Measurements from ENCODE around the gene PDYN. TPM values are rescaled to one million over a fixed set of nuclear protein-coding genes. Genes with fewer than 3 reads are reported as not detected.

The PDYN gene
- total RNA-seq, 1 donor from 2014 or later = not detected

GRCh38 chr20:1933465-1933870 is 60.4 kb downstream of the PDYN start:
- no peak overlapping the region for H3K4me3 ChIP-seq (ENCODE audit: low read depth, low read length)
- DNase-seq (ENCODE audit: low read depth) = no peak
- TF ChIP-seq, protein P1, sequence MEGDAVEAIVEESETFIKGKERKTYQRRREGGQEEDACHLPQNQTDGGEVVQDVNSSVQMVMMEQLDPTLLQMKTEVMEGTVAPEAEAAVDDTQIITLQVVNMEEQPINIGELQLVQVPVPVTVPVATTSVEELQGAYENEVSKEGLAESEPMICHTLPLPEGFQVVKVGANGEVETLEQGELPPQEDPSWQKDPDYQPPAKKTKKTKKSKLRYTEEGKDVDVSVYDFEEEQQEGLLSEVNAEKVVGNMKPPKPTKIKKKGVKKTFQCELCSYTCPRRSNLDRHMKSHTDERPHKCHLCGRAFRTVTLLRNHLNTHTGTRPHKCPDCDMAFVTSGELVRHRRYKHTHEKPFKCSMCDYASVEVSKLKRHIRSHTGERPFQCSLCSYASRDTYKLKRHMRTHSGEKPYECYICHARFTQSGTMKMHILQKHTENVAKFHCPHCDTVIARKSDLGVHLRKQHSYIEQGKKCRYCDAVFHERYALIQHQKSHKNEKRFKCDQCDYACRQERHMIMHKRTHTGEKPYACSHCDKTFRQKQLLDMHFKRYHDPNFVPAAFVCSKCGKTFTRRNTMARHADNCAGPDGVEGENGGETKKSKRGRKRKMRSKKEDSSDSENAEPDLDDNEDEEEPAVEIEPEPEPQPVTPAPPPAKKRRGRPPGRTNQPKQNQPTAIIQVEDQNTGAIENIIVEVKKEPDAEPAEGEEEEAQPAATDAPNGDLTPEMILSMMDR (IDR thresholded peaks at IDR 0.05; ENCODE audit: insufficient read depth, low read length, poor library complexity, severe bottlenecking) = no peak
- H3K36me3 ChIP-seq (ENCODE audit: control insufficient read depth, insufficient read depth, low read length) = peaks cover 2% of the 10 kb centered on the region
- no peaks in the 10 kb centered on the region for H3K27me3 ChIP-seq (ENCODE audit: control insufficient read depth, insufficient read depth, low read length)

DNA sequence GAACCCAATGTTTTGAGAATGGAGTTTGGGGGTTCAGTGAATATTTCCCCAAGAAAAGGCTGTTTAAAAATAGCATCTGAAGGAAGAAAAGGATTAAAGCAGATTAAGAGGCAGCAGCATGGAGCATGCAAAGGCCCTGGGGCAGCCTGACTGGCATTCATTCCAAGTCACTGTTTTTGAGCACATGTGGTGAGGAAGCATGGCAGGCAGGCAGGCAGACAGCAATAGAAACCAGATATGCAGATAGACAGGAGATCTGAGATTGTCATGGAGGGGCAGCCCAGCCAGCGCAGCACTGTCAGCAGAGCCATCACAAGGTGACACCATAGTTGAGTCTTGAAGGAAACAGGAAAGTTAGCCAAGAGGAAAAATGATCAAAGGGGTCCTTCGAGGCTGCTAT is 60.9 kb downstream of the PDYN start:
- Histone ChIP-seq H3K27me3 (ENCODE audit: control insufficient read depth, insufficient read depth, low read length) (no peaks in the 10 kb centered on the region), H3K4me3 (ENCODE audit: low read depth, low read length) (no peak overlapping the region), H3K36me3 (ENCODE audit: control insufficient read depth, insufficient read depth, low read length) (peaks cover 2% of the 10 kb centered on the region)
- no peak for DNase-seq (ENCODE audit: low read depth)
- TF ChIP-seq, protein P1 (IDR thresholded peaks at IDR 0.05; ENCODE audit: insufficient read depth, low read length, poor library complexity, severe bottlenecking) = no peak

- H3K27me3 ChIP-seq (ENCODE audit: control insufficient read depth, insufficient read depth, low read length) = no peaks in the 10 kb centered on the region
Observed at GRCh38 chr20:1931830-1932229, 62.0 kb downstream of the PDYN start.

DNA sequence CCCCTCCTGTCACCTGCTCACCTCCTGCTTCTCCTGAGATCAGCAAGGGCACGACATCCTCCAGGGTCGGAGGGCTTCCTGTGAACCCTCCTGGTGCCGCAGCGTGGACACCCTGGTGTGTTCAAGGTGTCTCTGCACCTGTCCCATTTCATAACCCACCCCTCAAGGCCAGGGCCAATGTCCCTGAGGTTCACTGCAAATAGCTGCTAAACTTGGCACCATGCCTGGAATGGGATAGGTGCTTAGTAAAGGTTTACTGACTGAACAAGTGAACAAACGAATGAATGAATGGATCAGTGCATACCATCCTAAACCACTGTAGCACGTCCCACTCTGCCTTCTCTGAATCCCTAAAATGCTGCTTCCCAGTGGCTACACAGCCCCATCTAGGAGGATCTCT is 63.7 kb downstream of the PDYN start:
- no peaks in the 10 kb centered on the region for H3K27me3 ChIP-seq (ENCODE audit: control insufficient read depth, insufficient read depth, low read length)
- DNase-seq (ENCODE audit: low read depth) = no peak
- peaks cover 2% of the 10 kb centered on the region for H3K36me3 ChIP-seq (ENCODE audit: control insufficient read depth, insufficient read depth, low read length)
- no peak overlapping the region for H3K4me3 ChIP-seq (ENCODE audit: low read depth, low read length)
- TF ChIP-seq, protein P1 (IDR thresholded peaks at IDR 0.05; ENCODE audit: insufficient read depth, low read length, poor library complexity, severe bottlenecking) = no peak

More at GRCh38 chr20:1931830-1932229, 62.0 kb downstream of the PDYN start:
- no peak for DNase-seq (ENCODE audit: low read depth)
- H3K36me3 ChIP-seq (ENCODE audit: control insufficient read depth, insufficient read depth, low read length) = peaks cover 2% of the 10 kb centered on the region
- TF ChIP-seq, protein P1 (IDR thresholded peaks at IDR 0.05; ENCODE audit: insufficient read depth, low read length, poor library complexity, severe bottlenecking) = no peak
- H3K4me3 ChIP-seq (ENCODE audit: low read depth, low read length) = no peak overlapping the region

- H3K36me3 ChIP-seq (ENCODE audit: control insufficient read depth, insufficient read depth, low read length) = peaks cover 2% of the 10 kb centered on the region
- no peaks in the 10 kb centered on the region for H3K27me3 ChIP-seq (ENCODE audit: control insufficient read depth, insufficient read depth, low read length)
- no peak for DNase-seq (ENCODE audit: low read depth)
- H3K4me3 ChIP-seq (ENCODE audit: low read depth, low read length) = no peak overlapping the region
- TF ChIP-seq, protein P1 (IDR thresholded peaks at IDR 0.05; ENCODE audit: insufficient read depth, low read length, poor library complexity, severe bottlenecking) = no peak
Observed at GRCh38 chr20:1929460-1929859, 64.4 kb downstream of the PDYN start.

- H3K36me3 ChIP-seq (ENCODE audit: control insufficient read depth, insufficient read depth, low read length) = peaks cover 2% of the 10 kb centered on the region
- TF ChIP-seq, protein P1 (IDR thresholded peaks at IDR 0.05; ENCODE audit: insufficient read depth, low read length, poor library complexity, severe bottlenecking) = no peak
- DNase-seq (ENCODE audit: low read depth) = no peak
- no peaks in the 10 kb centered on the region for H3K27me3 ChIP-seq (ENCODE audit: control insufficient read depth, insufficient read depth, low read length)
- no peak overlapping the region for H3K4me3 ChIP-seq (ENCODE audit: low read depth, low read length)
Observed at GRCh38 chr20:1928782-1929181, 65.1 kb downstream of the PDYN start.

Data from kidney epithelial cell (primary cell).